Progenitor cell of endocrine pancreas (in vitro differentiated cells): ENCODE data around the gene HNRNPH1. TPM values are rescaled to one million over a fixed set of nuclear protein-coding genes. Genes with fewer than 3 reads are reported as not detected.

ENCODE experiments used
- DNase-seq: peaks from one replicate; pipeline ENCODE4 v3.0.0; 2021; ENCODE audit warnings: low spot score; ENCODE audit not compliant: unreplicated experiment
- H3K27ac Mint-ChIP-seq: 2 replicates; pipeline ENCODE4 v1.8.0; 2021; ENCODE audit warnings: mild to moderate bottlenecking, moderate library complexity, mixed read lengths
- H3K27me3 Mint-ChIP-seq: 2 replicates; pipeline ENCODE4 v1.8.0; 2021; ENCODE audit warnings: mixed read lengths
- H3K36me3 Mint-ChIP-seq: 2 replicates; pipeline ENCODE4 v1.8.0; 2022; ENCODE audit warnings: mixed read lengths; ENCODE audit not compliant: insufficient read depth
- H3K4me1 Mint-ChIP-seq: 2 replicates; pipeline ENCODE4 v1.8.0; 2021; ENCODE audit warnings: low read depth, mixed read lengths
- H3K4me3 Mint-ChIP-seq: 2 replicates; pipeline ENCODE4 v1.8.0; 2021; ENCODE audit warnings: low read depth, mild to moderate bottlenecking, moderate library complexity, mixed read lengths
- H3K9me3 Mint-ChIP-seq: 2 replicates; pipeline ENCODE4 v1.8.0; 2021; ENCODE audit warnings: low read depth, mixed read lengths
- total RNA-seq: library from RNA; stranded (reverse); gene quantifications from 2 replicates; pipeline ENCODE4 v1.2.1, GENCODE V29; 2021
- TF ChIP-seq, protein P1 (sequence below): fragments of 200-600 bp; sonication (generic); IDR thresholded peaks from one replicate; pipeline ENCODE4 v1.5.0; 2021; ENCODE audit warnings: antibody characterized with exemption, mild to moderate bottlenecking; ENCODE audit not compliant: unreplicated experiment

Gene HNRNPH1
- total RNA-seq, 1 donor from 2014 or later, result 1,377 TPM

GRCh38 chr5:179577286-179577960 lies 46.0 kb downstream of the HNRNPH1 start:
- DNase-seq, result no peak
- peaks cover 32% of the 10 kb centered on the region for H3K36me3 Mint-ChIP-seq
- peaks cover 2% of the 10 kb centered on the region for H3K9me3 Mint-ChIP-seq
- no peak overlapping the region for H3K27ac Mint-ChIP-seq
- H3K27me3 Mint-ChIP-seq, result no peaks in the 10 kb centered on the region
- H3K4me3 Mint-ChIP-seq, result no peak overlapping the region
- TF ChIP-seq, protein P1, sequence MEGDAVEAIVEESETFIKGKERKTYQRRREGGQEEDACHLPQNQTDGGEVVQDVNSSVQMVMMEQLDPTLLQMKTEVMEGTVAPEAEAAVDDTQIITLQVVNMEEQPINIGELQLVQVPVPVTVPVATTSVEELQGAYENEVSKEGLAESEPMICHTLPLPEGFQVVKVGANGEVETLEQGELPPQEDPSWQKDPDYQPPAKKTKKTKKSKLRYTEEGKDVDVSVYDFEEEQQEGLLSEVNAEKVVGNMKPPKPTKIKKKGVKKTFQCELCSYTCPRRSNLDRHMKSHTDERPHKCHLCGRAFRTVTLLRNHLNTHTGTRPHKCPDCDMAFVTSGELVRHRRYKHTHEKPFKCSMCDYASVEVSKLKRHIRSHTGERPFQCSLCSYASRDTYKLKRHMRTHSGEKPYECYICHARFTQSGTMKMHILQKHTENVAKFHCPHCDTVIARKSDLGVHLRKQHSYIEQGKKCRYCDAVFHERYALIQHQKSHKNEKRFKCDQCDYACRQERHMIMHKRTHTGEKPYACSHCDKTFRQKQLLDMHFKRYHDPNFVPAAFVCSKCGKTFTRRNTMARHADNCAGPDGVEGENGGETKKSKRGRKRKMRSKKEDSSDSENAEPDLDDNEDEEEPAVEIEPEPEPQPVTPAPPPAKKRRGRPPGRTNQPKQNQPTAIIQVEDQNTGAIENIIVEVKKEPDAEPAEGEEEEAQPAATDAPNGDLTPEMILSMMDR, result no peak
- peaks cover 20% of the 10 kb centered on the region for H3K4me1 Mint-ChIP-seq

GRCh38 chr5:179572386-179572785 lies 51.1 kb downstream of the HNRNPH1 start:
- TF ChIP-seq, protein P1, result no peak
- H3K9me3 Mint-ChIP-seq, result peaks cover 2% of the 10 kb centered on the region
- peaks cover 20% of the 10 kb centered on the region for H3K4me1 Mint-ChIP-seq
- peaks cover 32% of the 10 kb centered on the region for H3K36me3 Mint-ChIP-seq
- H3K27me3 Mint-ChIP-seq, result no peaks in the 10 kb centered on the region
- no peak overlapping the region for H3K27ac Mint-ChIP-seq
- no peak overlapping the region for H3K4me3 Mint-ChIP-seq
- no peak for DNase-seq

- Mint-ChIP-seq H3K4me3 (no peak overlapping the region), H3K27ac (no peak overlapping the region), H3K36me3 (peaks cover 23% of the 10 kb centered on the region), H3K27me3 (no peaks in the 10 kb centered on the region), H3K4me1 (no peaks in the 10 kb centered on the region), H3K9me3 (no peaks in the 10 kb centered on the region)
- DNase-seq, result no peak
- TF ChIP-seq, protein P1, result no peak
Measured at GRCh38 chr5:179568721-179569120, 54.8 kb downstream of the HNRNPH1 start.

- TF ChIP-seq, protein P1, result no peak
Measured at GRCh38 chr5:179564526-179564925, 58.9 kb downstream of the HNRNPH1 start.

More at GRCh38 chr5:179564526-179564925, 58.9 kb downstream of the HNRNPH1 start:
- Mint-ChIP-seq H3K36me3 (peaks cover 29% of the 10 kb centered on the region), H3K9me3 (no peaks in the 10 kb centered on the region), H3K4me3 (no peak overlapping the region), H3K27me3 (no peaks in the 10 kb centered on the region), H3K27ac (no peak overlapping the region), H3K4me1 (peaks cover 2% of the 10 kb centered on the region)
- DNase-seq, result no peak

Other genes with a start within 250 kb of the HNRNPH1 start
- gene RUFY1, start 73.1 kb downstream of the HNRNPH1 start, total RNA-seq, result 69.1 and 71.2 TPM in 2 replicates
- not detected in 2 replicates for gene CBY3, start 57.4 kb upstream of the HNRNPH1 start, total RNA-seq
- gene CANX, start 75.3 kb upstream of the HNRNPH1 start, total RNA-seq, result 571 and 574 TPM in 2 replicates
- 51.8 and 54.8 TPM in 2 replicates for gene MAML1, start 109.2 kb upstream of the HNRNPH1 start, total RNA-seq
- 5.5 and 6.9 TPM in 2 replicates for gene LTC4S, start 170.3 kb upstream of the HNRNPH1 start, total RNA-seq
- gene MGAT4B, start 183.2 kb upstream of the HNRNPH1 start, total RNA-seq, result 159 and 171 TPM in 2 replicates
- 113 and 139 TPM in 2 replicates for gene SQSTM1, start 197.2 kb upstream of the HNRNPH1 start, total RNA-seq
- 61.4 and 63.4 TPM in 2 replicates for gene MRNIP, start 235.1 kb upstream of the HNRNPH1 start, total RNA-seq